DND-41 (cell line): ENCODE measurements around the gene HNF1A.

Experiments used
- ATAC-seq: fragments of 200-7000 bp; cut with Tn5 transposase; 3 replicates; pipeline ENCODE4 v1.9.1; 2021; ENCODE audit warnings: low read depth; ENCODE audit not compliant: insufficient read depth
- DNase-seq: peaks from one replicate; pipeline ENCODE4 v3.0.0-alpha.2; 2020
- H2AFZ ChIP-seq: 2 replicates; pipeline ENCODE4 v1.6.0; 2012; ENCODE audit warnings: low read depth, low read length
- H3K27ac ChIP-seq: 2 replicates; pipeline ENCODE4 v1.5.1; 2012; ENCODE audit warnings: low read length, inconsistent platforms
- H3K27me3 ChIP-seq: fragments of 200-600 bp; sonication (generic); 2 replicates; pipeline ENCODE4 v1.6.0; 2012; ENCODE audit warnings: low read length, mild to moderate bottlenecking, inconsistent platforms; ENCODE audit not compliant: insufficient read depth, poor library complexity
- H3K36me3 ChIP-seq: 2 replicates; pipeline ENCODE4 v1.5.1; 2012; ENCODE audit warnings: low read length, inconsistent platforms; ENCODE audit not compliant: insufficient read depth
- H3K4me1 ChIP-seq: 2 replicates; pipeline ENCODE4 v1.5.1; 2012; ENCODE audit warnings: mild to moderate bottlenecking, low read length; ENCODE audit not compliant: insufficient read depth
- H3K4me2 ChIP-seq: 2 replicates; pipeline ENCODE4 v1.6.0; 2012; ENCODE audit warnings: mild to moderate bottlenecking, moderate library complexity, low read length, inconsistent platforms; ENCODE audit not compliant: insufficient read depth
- H3K4me3 ChIP-seq, 2 experiments: fragments of 200-600 bp in 1 of 2; shearing (Covaris generic) in 1 of 2; 2 replicates each; pipeline ENCODE4 v1.5.1; 2012 to 2016; ENCODE audit warnings: inconsistent platforms in 2 of 2, low read length in 2 of 2, mild to moderate bottlenecking in 2 of 2, low read depth in 1 of 2, moderate library complexity in 1 of 2
- H3K79me2 ChIP-seq: 2 replicates; pipeline ENCODE4 v1.6.0; 2012; ENCODE audit warnings: low read length, inconsistent platforms; ENCODE audit not compliant: insufficient read depth
- H3K9ac ChIP-seq: 2 replicates; pipeline ENCODE4 v1.6.0; 2012; ENCODE audit warnings: low read depth, mild to moderate bottlenecking, inconsistent platforms, low read length, moderate library complexity
- H3K9me3 ChIP-seq: 2 replicates; pipeline ENCODE4 v1.5.1; 2012; ENCODE audit warnings: low read length, moderate library complexity, mild to moderate bottlenecking, inconsistent platforms; ENCODE audit not compliant: insufficient read depth, severe bottlenecking
- H4K20me1 ChIP-seq: 2 replicates; pipeline ENCODE4 v1.6.0; 2012; ENCODE audit warnings: low read length; ENCODE audit not compliant: insufficient read depth
- EZH2 ChIP-seq: IDR thresholded peaks from 3 replicates; pipeline ENCODE4 v1.6.1; 2012; ENCODE audit warnings: borderline replicate concordance, low read depth, mild to moderate bottlenecking, moderate library complexity, low read length, inconsistent platforms; ENCODE audit not compliant: severe bottlenecking
- TF ChIP-seq, protein P1 (sequence below): IDR thresholded peaks from 2 replicates; pipeline ENCODE4 v1.5.1; 2012; ENCODE audit warnings: borderline replicate concordance, low read length, moderate library complexity, mild to moderate bottlenecking; ENCODE audit not compliant: poor library complexity, severe bottlenecking; ENCODE audit errors: extremely low read depth

Gene HNF1A

DNA sequence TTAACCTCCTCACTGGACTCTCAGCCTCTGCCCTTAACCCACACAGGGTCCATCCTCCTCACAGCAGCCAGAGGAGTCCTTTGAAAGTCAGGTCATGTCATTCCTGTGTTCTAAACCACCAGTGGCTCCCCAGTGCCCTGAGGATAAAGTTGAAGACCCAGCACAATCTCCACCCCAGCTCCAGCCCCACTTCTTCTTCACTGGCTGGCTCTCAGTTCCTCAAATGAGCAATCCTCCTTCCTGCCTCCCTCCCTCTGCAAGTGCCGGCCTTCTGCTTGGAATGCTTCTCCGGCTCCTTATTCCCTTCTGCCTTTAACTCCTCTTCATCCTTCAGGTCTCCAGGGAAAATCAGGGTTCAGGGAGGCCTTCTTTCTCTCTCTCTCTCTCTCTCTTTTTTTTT lies 42.1 kb upstream of the HNF1A start:
- Histone ChIP-seq H3K27ac (no peak overlapping the region), H3K36me3 (no peaks in the 10 kb centered on the region), H3K9me3 (no peaks in the 10 kb centered on the region), H2AFZ (no peak overlapping the region), H3K27me3 (peaks cover 6% of the 10 kb centered on the region), H4K20me1 (no peaks in the 10 kb centered on the region), H3K4me1 (no peaks in the 10 kb centered on the region), H3K4me3 (no peak overlapping the region), H3K79me2 (no peaks in the 10 kb centered on the region), H3K9ac (no peak overlapping the region), H3K4me2 (no peak overlapping the region)
- ATAC-seq (no peak), DNase-seq (no peak)
- TF ChIP-seq, protein P1, sequence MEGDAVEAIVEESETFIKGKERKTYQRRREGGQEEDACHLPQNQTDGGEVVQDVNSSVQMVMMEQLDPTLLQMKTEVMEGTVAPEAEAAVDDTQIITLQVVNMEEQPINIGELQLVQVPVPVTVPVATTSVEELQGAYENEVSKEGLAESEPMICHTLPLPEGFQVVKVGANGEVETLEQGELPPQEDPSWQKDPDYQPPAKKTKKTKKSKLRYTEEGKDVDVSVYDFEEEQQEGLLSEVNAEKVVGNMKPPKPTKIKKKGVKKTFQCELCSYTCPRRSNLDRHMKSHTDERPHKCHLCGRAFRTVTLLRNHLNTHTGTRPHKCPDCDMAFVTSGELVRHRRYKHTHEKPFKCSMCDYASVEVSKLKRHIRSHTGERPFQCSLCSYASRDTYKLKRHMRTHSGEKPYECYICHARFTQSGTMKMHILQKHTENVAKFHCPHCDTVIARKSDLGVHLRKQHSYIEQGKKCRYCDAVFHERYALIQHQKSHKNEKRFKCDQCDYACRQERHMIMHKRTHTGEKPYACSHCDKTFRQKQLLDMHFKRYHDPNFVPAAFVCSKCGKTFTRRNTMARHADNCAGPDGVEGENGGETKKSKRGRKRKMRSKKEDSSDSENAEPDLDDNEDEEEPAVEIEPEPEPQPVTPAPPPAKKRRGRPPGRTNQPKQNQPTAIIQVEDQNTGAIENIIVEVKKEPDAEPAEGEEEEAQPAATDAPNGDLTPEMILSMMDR = no peak
- TF ChIP-seq EZH2 = no peak

DNA sequence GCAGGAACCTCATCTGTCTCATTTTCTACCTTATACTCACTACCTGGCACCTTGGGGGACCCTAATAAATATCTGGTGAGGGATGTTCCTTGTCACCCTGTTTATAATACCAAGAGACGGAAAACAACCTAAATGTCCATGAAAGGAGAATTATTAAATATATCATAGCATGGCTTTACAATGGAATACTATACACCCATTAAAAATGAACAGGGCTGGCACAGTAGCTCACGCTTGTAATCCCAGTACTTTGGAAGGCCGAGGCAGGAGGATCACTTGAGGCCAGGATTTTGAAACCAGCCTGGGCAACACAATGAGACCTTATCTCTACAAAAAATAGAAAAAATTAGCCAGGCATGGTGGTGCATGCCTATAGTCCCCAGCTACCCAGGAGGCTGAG lies 39.8 kb upstream of the HNF1A start:
- Histone ChIP-seq H3K9me3 (no peaks in the 10 kb centered on the region), H3K4me3 (no peak overlapping the region), H3K27ac (no peak overlapping the region), H3K4me1 (no peaks in the 10 kb centered on the region), H2AFZ (no peak overlapping the region), H3K79me2 (no peaks in the 10 kb centered on the region), H3K9ac (no peak overlapping the region), H3K36me3 (no peaks in the 10 kb centered on the region), H3K4me2 (no peak overlapping the region), H4K20me1 (no peaks in the 10 kb centered on the region), H3K27me3 (peaks cover 6% of the 10 kb centered on the region)
- no peak for DNase-seq
- no peak for ATAC-seq
- TF ChIP-seq EZH2 = no peak
- TF ChIP-seq, protein P1 = no peak

GRCh38 chr12:120939523-120939922 lies 38.8 kb upstream of the HNF1A start:
- H3K27ac ChIP-seq = no peak overlapping the region
- no peaks in the 10 kb centered on the region for H3K79me2 ChIP-seq
- no peaks in the 10 kb centered on the region for H3K9me3 ChIP-seq
- TF ChIP-seq, protein P1 = no peak
- TF ChIP-seq EZH2 = no peak
- DNase-seq = no peak
- no peak overlapping the region for H2AFZ ChIP-seq
- H3K27me3 ChIP-seq = peaks cover 6% of the 10 kb centered on the region
- H4K20me1 ChIP-seq = no peaks in the 10 kb centered on the region
- no peaks in the 10 kb centered on the region for H3K4me1 ChIP-seq
- H3K36me3 ChIP-seq = no peaks in the 10 kb centered on the region
- H3K9ac ChIP-seq = no peak overlapping the region
- H3K4me2 ChIP-seq = no peak overlapping the region
- ATAC-seq = no peak
- H3K4me3 ChIP-seq = no peak overlapping the region

DNA sequence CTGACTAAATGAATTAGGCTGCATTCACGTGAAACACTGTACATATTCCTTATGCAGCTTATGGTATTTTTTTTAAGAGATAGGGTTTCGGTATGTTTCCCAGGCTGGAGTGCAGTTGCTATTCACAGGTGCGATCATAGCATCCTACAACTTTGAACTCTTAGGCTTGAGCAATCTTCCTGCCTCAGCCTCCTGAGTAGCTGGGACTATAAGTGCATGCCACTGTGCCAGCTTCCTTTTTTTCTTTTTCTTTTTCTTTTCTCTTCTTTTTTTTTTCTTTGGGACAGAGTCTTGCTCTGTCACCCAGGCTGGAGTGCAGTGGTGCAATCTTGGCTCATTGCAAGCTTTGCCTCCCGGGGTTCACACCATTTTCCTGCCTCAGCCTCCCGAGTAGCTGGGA lies 38.3 kb upstream of the HNF1A start:
- Histone ChIP-seq H3K79me2 (no peaks in the 10 kb centered on the region), H3K27me3 (peaks cover 6% of the 10 kb centered on the region), H3K27ac (no peak overlapping the region), H3K4me3 (no peak overlapping the region), H3K4me1 (no peaks in the 10 kb centered on the region), H3K36me3 (no peaks in the 10 kb centered on the region), H4K20me1 (no peaks in the 10 kb centered on the region), H3K9me3 (no peaks in the 10 kb centered on the region), H3K9ac (no peak overlapping the region), H3K4me2 (no peak overlapping the region), H2AFZ (no peak overlapping the region)
- TF ChIP-seq, protein P1 = no peak
- TF ChIP-seq EZH2 = no peak
- ATAC-seq = no peak
- DNase-seq = no peak
